HepG2 (cell line): ENCODE results near the gene USP9Y. TPM values are rescaled to one million over a fixed set of nuclear protein-coding genes. Genes with fewer than 3 reads are reported as not detected.
A peak's percentile ranks its signal among the peaks of the same experiment; 100 is the strongest.

ENCODE experiments used
- CENPT ChIP-seq: sonication (generic); formaldehyde crosslinking; IDR thresholded peaks from 2 replicates; pipeline ENCODE4 v1.8.0; 2022; ENCODE audit warnings: low read depth, mild to moderate bottlenecking, moderate library complexity, missing genetic modification reagents
- CHD4 ChIP-seq: fragments of 200-600 bp; sonication (generic); IDR thresholded peaks from 2 replicates; pipeline ENCODE4 v1.7.0; 2017; ENCODE audit warnings: mild to moderate bottlenecking, low read length, borderline replicate concordance
- HOMEZ ChIP-seq: IDR thresholded peaks from 2 replicates; pipeline ENCODE4 v1.6.1; 2016; ENCODE audit warnings: low read depth
- KLF9 ChIP-seq: IDR thresholded peaks from 2 replicates; pipeline ENCODE4 v1.6.1; 2016; ENCODE audit warnings: low read depth
- NFATC3 ChIP-seq: sonication (generic); formaldehyde crosslinking; IDR thresholded peaks from 2 replicates; pipeline ENCODE4 v1.5.1; 2020; ENCODE audit warnings: mild to moderate bottlenecking, missing genetic modification reagents
- NR2F6 ChIP-seq, 2 experiments: IDR thresholded peaks; 2 replicates each; pipeline ENCODE4 v1.6.1; 2016; ENCODE audit warnings: antibody characterized with exemption in 1 of 2, mild to moderate bottlenecking in 1 of 2
- PCBP1 ChIP-seq: fragments of 200-400 bp; formaldehyde crosslinking; IDR thresholded peaks from 2 replicates; pipeline ENCODE4 v1.6.1; 2017; ENCODE audit warnings: mild to moderate bottlenecking, low read depth, low read length, borderline replicate concordance
- ZBTB39 ChIP-seq: sonication (generic); formaldehyde crosslinking; IDR thresholded peaks from 2 replicates; pipeline ENCODE4 v1.5.0; 2020; ENCODE audit warnings: missing genetic modification reagents
- ZNF124 ChIP-seq: sonication (generic); formaldehyde crosslinking; IDR thresholded peaks from 2 replicates; pipeline ENCODE4 v1.4.0; 2020; ENCODE audit warnings: missing genetic modification reagents
- ZNF281 ChIP-seq: sonication (generic); formaldehyde crosslinking; IDR thresholded peaks from 2 replicates; pipeline ENCODE4 v1.4.0; 2020; ENCODE audit warnings: missing genetic modification reagents, borderline replicate concordance
- ZNF740 ChIP-seq: sonication (generic); formaldehyde crosslinking; IDR thresholded peaks from 2 replicates; pipeline ENCODE4 v1.4.0; 2020; ENCODE audit warnings: missing genetic modification reagents
- polyA plus RNA-seq, 8 experiments: library from polyadenylated mRNA; depleted of rRNA in 3 of 8; stranded (reverse) in 7 of 8; unstranded in 1 of 8; fragments of >200 nt; fragmentation: Illumina TruSeq in 4 of 8; extraction: Trizol in 4 of 8; gene quantifications; 2 replicates each; pipeline versions ENCODE4 v1.2.1 to v1.2.3, GENCODE V29; 2011 to 2016; ENCODE audit warnings: low read depth in 4 of 8, missing spikeins in 1 of 8, mixed read lengths in 1 of 8; ENCODE audit not compliant: insufficient read depth in 1 of 8
- total RNA-seq, 5 experiments: library from RNA; depleted of rRNA; stranded (reverse); fragments of >200 nt; fragmentation: Illumina TruSeq; extraction: Trizol; gene quantifications; 2 replicates each; pipeline ENCODE4 v1.2.3, GENCODE V29; 2016; ENCODE audit warnings: low read depth in 1 of 5

The USP9Y gene
- total and polyA plus RNA-seq, 2 of the 13 experiments (the other 11 are each of a cell fraction or from before 2014, with no cell fraction given): 14.6 to 41.9 TPM

- no peak for TF ChIP-seq ZBTB39
- no peak for TF ChIP-seq ZNF740
- TF ChIP-seq PCBP1: no peak
- TF ChIP-seq ZNF281 (CRISPR knock-in tag): no peak
- TF ChIP-seq HOMEZ (CRISPR knock-in tag): peak; percentile 73; the same call in 1 of the 2 replicates
- TF ChIP-seq ZNF124 (CRISPR knock-in tag): no peak
- no peak for TF ChIP-seq NFATC3 (CRISPR knock-in tag)
- no peak for TF ChIP-seq CENPT (CRISPR knock-in tag)
- TF ChIP-seq KLF9 (CRISPR knock-in tag): no peak
- TF ChIP-seq CHD4: no peak
- TF ChIP-seq NR2F6 (IDR thresholded peaks at IDR 0.05): no peak
- TF ChIP-seq NR2F6 (CRISPR knock-in tag; IDR thresholded peaks at IDR 0.05): 0 out of 2 replicates have a peak, but pooled peaks have one; percentile 32
These were observed 48.3 kb downstream of the USP9Y start (continued) for GRCh38 chrY:12749293-12749692.
